Measurements from ENCODE around the gene KNDC1. TPM values are rescaled to one million over a fixed set of nuclear protein-coding genes. Genes with fewer than 3 reads are reported as not detected.

The KNDC1 gene
- total RNA-seq, 1 experiment from 2014 or later, result 15.7 TPM

DNA sequence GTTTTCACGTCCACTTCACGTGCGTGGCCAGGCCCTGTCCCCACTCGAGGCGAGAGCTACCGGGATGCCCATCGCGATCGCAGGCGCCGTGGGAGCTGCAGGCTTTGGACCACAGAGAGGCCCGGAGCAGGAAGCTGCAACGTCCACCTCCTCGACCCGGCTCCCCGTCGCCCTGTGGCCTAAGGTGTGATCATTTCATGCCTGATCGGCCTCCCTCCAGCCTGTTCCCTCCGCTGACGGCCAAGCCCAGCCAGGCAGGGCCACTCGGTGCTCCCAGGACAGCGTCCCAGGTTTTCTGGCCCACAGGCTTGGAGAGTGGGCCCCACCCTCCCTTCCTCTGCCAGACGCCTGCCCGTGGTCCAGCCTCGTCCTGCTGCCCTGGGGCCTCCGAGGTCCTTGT, 19.6 kb downstream of the KNDC1 start:
- Mint-ChIP-seq H3K4me1 (no peaks in the 10 kb centered on the region), H3K9me3 (peaks cover 20 to 23% of the 10 kb centered on the region in 2 experiments), H3K27ac (no peak overlapping the region), H3K36me3 (ENCODE audit: insufficient read depth in 1 of 3, low read depth in 3 of 3) (peaks cover 16 to 30% (median 27%) of the 10 kb centered on the region in 3 experiments), H3K27me3 (ENCODE audit: low read depth) (no peaks in the 10 kb centered on the region), H3K4me3 (no peak overlapping the region)
- no peak overlapping the region for H2AFZ ChIP-seq (ENCODE audit: low read length)
- H3K56ac ChIP-seq (ENCODE audit: insufficient read length, low read depth, low read length), result no peak overlapping the region
- WGBS (ENCODE audit: extremely low coverage, insufficient read length, low lambda C conversion rate), result no CpG with 5 or more reads among the region's 26 CpGs
- no peak overlapping the region for H2BK5ac ChIP-seq (ENCODE audit: insufficient read length, low read length)
- H2BK15ac ChIP-seq (ENCODE audit: low read depth, low read length), result no peak overlapping the region
- peaks cover 12% of the 10 kb centered on the region for H3K9me3 ChIP-seq (ENCODE audit: control insufficient read depth, low read depth, low read length)
- no peak overlapping the region for H3K27ac ChIP-seq (ENCODE audit: insufficient read length, low read depth, low read length)
- H3K4me1 ChIP-seq (ENCODE audit: insufficient read depth, low read length), result no peaks in the 10 kb centered on the region
- no peak overlapping the region for H3K14ac ChIP-seq (ENCODE audit: insufficient read depth, low read length)
- H3K23ac ChIP-seq (ENCODE audit: insufficient read length, low read depth, low read length), result no peak overlapping the region
- no peaks in the 10 kb centered on the region for H4K20me1 ChIP-seq (ENCODE audit: control insufficient read depth, insufficient read depth, insufficient read length)
- TF ChIP-seq, protein P1, sequence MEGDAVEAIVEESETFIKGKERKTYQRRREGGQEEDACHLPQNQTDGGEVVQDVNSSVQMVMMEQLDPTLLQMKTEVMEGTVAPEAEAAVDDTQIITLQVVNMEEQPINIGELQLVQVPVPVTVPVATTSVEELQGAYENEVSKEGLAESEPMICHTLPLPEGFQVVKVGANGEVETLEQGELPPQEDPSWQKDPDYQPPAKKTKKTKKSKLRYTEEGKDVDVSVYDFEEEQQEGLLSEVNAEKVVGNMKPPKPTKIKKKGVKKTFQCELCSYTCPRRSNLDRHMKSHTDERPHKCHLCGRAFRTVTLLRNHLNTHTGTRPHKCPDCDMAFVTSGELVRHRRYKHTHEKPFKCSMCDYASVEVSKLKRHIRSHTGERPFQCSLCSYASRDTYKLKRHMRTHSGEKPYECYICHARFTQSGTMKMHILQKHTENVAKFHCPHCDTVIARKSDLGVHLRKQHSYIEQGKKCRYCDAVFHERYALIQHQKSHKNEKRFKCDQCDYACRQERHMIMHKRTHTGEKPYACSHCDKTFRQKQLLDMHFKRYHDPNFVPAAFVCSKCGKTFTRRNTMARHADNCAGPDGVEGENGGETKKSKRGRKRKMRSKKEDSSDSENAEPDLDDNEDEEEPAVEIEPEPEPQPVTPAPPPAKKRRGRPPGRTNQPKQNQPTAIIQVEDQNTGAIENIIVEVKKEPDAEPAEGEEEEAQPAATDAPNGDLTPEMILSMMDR (conservative IDR thresholded peaks at IDR 0.05), result no peak
- H3K23me2 ChIP-seq (ENCODE audit: insufficient read length, low read depth, low read length, poor library complexity, severe bottlenecking), result no peaks in the 10 kb centered on the region
- H3K9ac ChIP-seq (ENCODE audit: extremely low read depth, insufficient read length, low read length), result no peak overlapping the region
- H4K5ac ChIP-seq (ENCODE audit: insufficient read length, low read depth, low read length), result no peak overlapping the region
- no peak overlapping the region for H4K91ac ChIP-seq (ENCODE audit: insufficient read length, low read depth, low read length)
- H2BK20ac ChIP-seq (ENCODE audit: low read depth, low read length, poor library complexity, severe bottlenecking), result no peak overlapping the region
- H2BK12ac ChIP-seq (ENCODE audit: insufficient read length, low read depth, low read length), result no peak overlapping the region
- no peak overlapping the region for H2AK5ac ChIP-seq (ENCODE audit: insufficient read length, low read length)
- H3K79me2 ChIP-seq (ENCODE audit: insufficient read depth, low read length), result no peaks in the 10 kb centered on the region
- H3K4me2 ChIP-seq (ENCODE audit: insufficient read depth, insufficient read length, low read length), result no peak overlapping the region
- no peak overlapping the region for H3T11ph ChIP-seq (ENCODE audit: low read length)
- no peak overlapping the region for H4K8ac ChIP-seq (replicated peaks; ENCODE audit: insufficient read length, low read depth, low read length)
- no peak overlapping the region for H2BK120ac ChIP-seq (ENCODE audit: low read depth, low read length, poor library complexity, severe bottlenecking)
- H3K27me3 ChIP-seq (ENCODE audit: insufficient read depth, low read length), result no peaks in the 10 kb centered on the region
- no peaks in the 10 kb centered on the region for H3K79me1 ChIP-seq (ENCODE audit: insufficient read depth, low read depth, low read length, poor library complexity, severe bottlenecking)
- no peak for DNase-seq
- H3K4ac ChIP-seq (ENCODE audit: low read depth, low read length), result no peak overlapping the region
- no peak overlapping the region for H3K18ac ChIP-seq (ENCODE audit: insufficient read length, low read depth, low read length)

All from H9 (cell line).